Bronchial epithelial cell (primary cell): ENCODE measurements around the gene TAF1B. TPM values are rescaled to one million over a fixed set of nuclear protein-coding genes. Genes with fewer than 3 reads are reported as not detected.
"Not testable (repeated sequence)": the region's sequence is repeated elsewhere in the genome, so short reads cannot be mapped to it uniquely, and the experiment has no call there.

Source experiments
- DNase-seq: peaks from one replicate; pipeline ENCODE4 v3.0.0-alpha.2; 2010; ENCODE audit warnings: low read depth
- FAIRE-seq: peaks from 2 replicates; lab custom pipeline; 2011; peaks lifted over from hg19 to GRCh38; lab: Jason Lieb, UNC
- H3K27me3 ChIP-seq: 2 replicates; pipeline ENCODE4 v1.5.1; 2011; ENCODE audit warnings: low read length; ENCODE audit not compliant: control insufficient read depth, insufficient read depth
- H3K36me3 ChIP-seq: 2 replicates; pipeline ENCODE4 v1.5.1; 2011; ENCODE audit warnings: low read length; ENCODE audit not compliant: control insufficient read depth, insufficient read depth
- H3K4me3 ChIP-seq: 2 replicates; pipeline ENCODE4 v1.5.1; 2011; ENCODE audit warnings: mild to moderate bottlenecking, low read depth, low read length, control low read depth
- CTCF ChIP-seq: IDR thresholded peaks from 2 replicates; pipeline ENCODE4 v1.5.1; 2011; ENCODE audit warnings: mild to moderate bottlenecking, moderate library complexity, low read length, control low read depth, inconsistent platforms; ENCODE audit not compliant: insufficient read depth, severe bottlenecking
- total RNA-seq: library from RNA; depleted of rRNA; stranded (reverse); fragments of >200 nt; gene quantifications from 2 replicates; pipeline ENCODE4 v1.2.1, GENCODE V29; 2014

Gene TAF1B
- total RNA-seq, 1 donor from 2014 or later = 28.7 TPM

- FAIRE-seq (no peak), DNase-seq (peak; percentile 33)
- H3K36me3 ChIP-seq = no peaks in the 10 kb centered on the region
- H3K4me3 ChIP-seq = no peak overlapping the region
- no peak for TF ChIP-seq CTCF
- H3K27me3 ChIP-seq = no peaks in the 10 kb centered on the region
Measured at GRCh38 chr2:9830685-9831410, 12.4 kb upstream of the TAF1B start.

GRCh38 chr2:9831670-9832069 lies 11.6 kb upstream of the TAF1B start:
- no peak for DNase-seq
- no peak for TF ChIP-seq CTCF
- FAIRE-seq = no peak
- Histone ChIP-seq H3K27me3 (no peaks in the 10 kb centered on the region), H3K36me3 (no peaks in the 10 kb centered on the region), H3K4me3 (no peak overlapping the region)

- Histone ChIP-seq H3K27me3 (no peaks in the 10 kb centered on the region), H3K4me3 (no peak overlapping the region), H3K36me3 (no peaks in the 10 kb centered on the region)
- FAIRE-seq = no peak
- no peak for TF ChIP-seq CTCF
- DNase-seq = peak; percentile 80
Measured at GRCh38 chr2:9832586-9832985, 10.7 kb upstream of the TAF1B start.

GRCh38 chr2:9835068-9835467 lies 8.2 kb upstream of the TAF1B start:
- not testable (repeated sequence) for H3K36me3 ChIP-seq, FAIRE-seq, DNase-seq, H3K4me3 ChIP-seq, H3K27me3 ChIP-seq

- FAIRE-seq (no peak), DNase-seq (no peak)
- no peak overlapping the region for H3K4me3 ChIP-seq
- no peak for TF ChIP-seq CTCF
- no peaks in the 10 kb centered on the region for H3K27me3 ChIP-seq
- H3K36me3 ChIP-seq = no peaks in the 10 kb centered on the region
Measured at GRCh38 chr2:9836074-9836473, 7.2 kb upstream of the TAF1B start.

- FAIRE-seq (no peak), DNase-seq (no peak)
- Histone ChIP-seq H3K4me3 (no peak overlapping the region), H3K27me3 (no peaks in the 10 kb centered on the region), H3K36me3 (no peaks in the 10 kb centered on the region)
- no peak for TF ChIP-seq CTCF
Measured at GRCh38 chr2:9836517-9836916, 6.8 kb upstream of the TAF1B start.
